Prostate gland (tissue), 2 donors: ENCODE results near the gene APPL2.

Experiments
- CTCF ChIP-seq, 4 experiments: fragments of 200-600 bp in 2 of 4; fragments of 450-650 bp in 2 of 4; sonication (generic) in 2 of 4; IDR thresholded peaks; 1 replicate in 3 of 4; 2 replicates in 1 of 4; pipeline ENCODE4 v1.5.1; 2016 to 2019; ENCODE audit warnings: antibody characterized with exemption in 4 of 4, mild to moderate bottlenecking in 2 of 4, moderate library complexity in 2 of 4
- POLR2AphosphoS5 ChIP-seq: sonication (generic); formaldehyde crosslinking; IDR thresholded peaks from one replicate; pipeline ENCODE4 v1.6.1; 2017; ENCODE audit warnings: antibody characterized with exemption

- no peak for TF ChIP-seq CTCF (IDR thresholded peaks at IDR 0.05)
- no peak for TF ChIP-seq POLR2AphosphoS5
Observed at GRCh38 chr12:105196090-105196489, 39.9 kb downstream of the APPL2 start.
